ENCODE data around the gene DALRD3.
A peak's percentile ranks its signal among the peaks of the same experiment; 100 is the strongest.

The DALRD3 gene

GRCh38 chr3:49017971-49018706 lies at the start of gene DALRD3:
Gene DALRD3, minus strand, starts transcription at chr3:49018580. Its CDS starts 16 bp downstream, at chr3:49018564.
- peak; percentile 42 to 70 for DNase-seq

- no peak for DNase-seq
Measured at GRCh38 chr3:49058011-49058410, 39.6 kb upstream of the DALRD3 start.

- no peak for DNase-seq
Measured at GRCh38 chr3:49057268-49057667, 38.9 kb upstream of the DALRD3 start.

GRCh38 chr3:49054344-49054862 lies 36.0 kb upstream of the DALRD3 start:
- no peak for DNase-seq

- no peak for DNase-seq
Measured at GRCh38 chr3:49053543-49053942, 35.2 kb upstream of the DALRD3 start.

- no peak for DNase-seq
Measured at GRCh38 chr3:49035281-49035680, 16.9 kb upstream of the DALRD3 start.

GRCh38 chr3:49034650-49035049 lies 16.3 kb upstream of the DALRD3 start:
- DNase-seq = no peak

- no peak for DNase-seq
Measured at GRCh38 chr3:49032646-49033304, 14.4 kb upstream of the DALRD3 start.

GRCh38 chr3:49030321-49030720 lies 11.9 kb upstream of the DALRD3 start:
- DNase-seq = no peak

- DNase-seq = no peak
Measured at GRCh38 chr3:49029563-49029884, 11.1 kb upstream of the DALRD3 start.

GRCh38 chr3:49028673-49029562 lies 10.5 kb upstream of the DALRD3 start, which contains the start of gene IMPDH2:
Gene IMPDH2, minus strand, starts transcription at chr3:49029398. Its CDS starts 48 bp downstream, at chr3:49029350.
- DNase-seq = peak; percentile 95 to 97

- DNase-seq = no peak
Measured at GRCh38 chr3:49028298-49028672, 9.9 kb upstream of the DALRD3 start.

GRCh38 chr3:49027634-49028033 lies 9.3 kb upstream of the DALRD3 start:
- no peak for DNase-seq

GRCh38 chr3:49026536-49026935 lies 8.2 kb upstream of the DALRD3 start:
- no peak for DNase-seq

GRCh38 chr3:49025793-49026520 lies 7.6 kb upstream of the DALRD3 start:
- DNase-seq = no peak

- DNase-seq = no peak
Measured at GRCh38 chr3:49025005-49025792, 6.8 kb upstream of the DALRD3 start.

- DNase-seq = no peak
Measured at GRCh38 chr3:49024449-49024848, 6.1 kb upstream of the DALRD3 start.

GRCh38 chr3:49023775-49024174 lies 5.4 kb upstream of the DALRD3 start:
- DNase-seq = no peak

- no peak for DNase-seq
Measured at GRCh38 chr3:49022688-49023171, 4.3 kb upstream of the DALRD3 start.

GRCh38 chr3:49021813-49022687 lies 3.7 kb upstream of the DALRD3 start, which contains the start of gene NDUFAF3:
Gene NDUFAF3, plus strand, starts transcription at chr3:49022121. Its CDS starts 24 bp downstream, at chr3:49022145.
- peak; percentile 92 to 94 for DNase-seq
